ENCODE data around the gene BMP4.

DNA sequence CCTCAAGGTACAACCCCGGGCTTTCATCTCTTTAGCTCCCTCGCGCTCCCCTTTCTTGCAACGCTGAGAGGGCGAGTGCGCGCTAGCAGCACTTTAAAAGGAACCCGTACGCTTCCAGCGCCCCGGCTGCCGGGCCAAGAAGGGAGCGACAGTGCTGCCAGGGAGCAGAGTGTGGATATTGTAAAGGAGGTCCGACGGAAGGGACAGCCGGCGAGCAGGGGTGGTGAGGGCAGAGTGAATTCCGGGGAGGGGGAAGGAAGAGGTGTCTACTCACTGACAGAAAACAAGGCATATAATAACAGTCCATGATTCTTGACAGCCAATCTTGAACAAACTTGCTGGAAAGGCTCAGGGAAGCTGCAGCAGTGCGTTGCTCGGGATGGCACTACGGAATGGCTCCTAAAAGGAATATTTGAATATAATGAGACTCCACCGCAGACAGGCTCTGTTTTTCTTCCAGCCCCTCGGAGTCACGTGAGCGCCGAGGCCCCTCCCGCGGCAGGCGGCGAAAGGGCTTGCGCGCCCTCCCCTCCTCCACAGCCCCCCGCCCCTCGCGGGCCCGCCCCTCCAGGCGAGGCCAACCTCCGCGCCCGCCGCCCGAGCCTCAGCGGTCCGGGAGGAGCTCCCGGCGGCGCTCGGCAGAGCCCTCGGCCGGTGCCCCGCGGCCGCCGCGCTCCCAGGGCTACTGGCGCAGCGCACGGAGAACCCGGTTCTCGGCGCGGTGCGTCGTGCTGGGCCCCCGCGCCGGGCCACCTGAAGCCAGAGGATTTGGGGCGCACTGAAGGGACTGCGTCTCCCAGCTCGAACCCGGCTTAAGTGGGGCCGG is 3.4 kb downstream of the BMP4 start:
- TF ChIP-seq, protein P1, sequence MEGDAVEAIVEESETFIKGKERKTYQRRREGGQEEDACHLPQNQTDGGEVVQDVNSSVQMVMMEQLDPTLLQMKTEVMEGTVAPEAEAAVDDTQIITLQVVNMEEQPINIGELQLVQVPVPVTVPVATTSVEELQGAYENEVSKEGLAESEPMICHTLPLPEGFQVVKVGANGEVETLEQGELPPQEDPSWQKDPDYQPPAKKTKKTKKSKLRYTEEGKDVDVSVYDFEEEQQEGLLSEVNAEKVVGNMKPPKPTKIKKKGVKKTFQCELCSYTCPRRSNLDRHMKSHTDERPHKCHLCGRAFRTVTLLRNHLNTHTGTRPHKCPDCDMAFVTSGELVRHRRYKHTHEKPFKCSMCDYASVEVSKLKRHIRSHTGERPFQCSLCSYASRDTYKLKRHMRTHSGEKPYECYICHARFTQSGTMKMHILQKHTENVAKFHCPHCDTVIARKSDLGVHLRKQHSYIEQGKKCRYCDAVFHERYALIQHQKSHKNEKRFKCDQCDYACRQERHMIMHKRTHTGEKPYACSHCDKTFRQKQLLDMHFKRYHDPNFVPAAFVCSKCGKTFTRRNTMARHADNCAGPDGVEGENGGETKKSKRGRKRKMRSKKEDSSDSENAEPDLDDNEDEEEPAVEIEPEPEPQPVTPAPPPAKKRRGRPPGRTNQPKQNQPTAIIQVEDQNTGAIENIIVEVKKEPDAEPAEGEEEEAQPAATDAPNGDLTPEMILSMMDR (IDR thresholded peaks at IDR 0.05; ENCODE audit: extremely low read depth in 1 of 2, insufficient read depth in 1 of 2, low read depth in 1 of 2, low read length in 2 of 2), result no peak
- TF ChIP-seq EZH2 (IDR thresholded peaks at IDR 0.05; ENCODE audit: borderline replicate concordance, low read depth, low read length, severe bottlenecking) (no peak), POLR2A (IDR thresholded peaks at IDR 0.05; ENCODE audit: low read depth, low read length) (peak; percentile 99), GATA2 (IDR thresholded peaks at IDR 0.05; ENCODE audit: insufficient read depth, insufficient read length, low read depth, low read length) (no peak), POLR2AphosphoS5 (IDR thresholded peaks at IDR 0.05; ENCODE audit: insufficient read depth, low read depth, low read length) (peak; percentile 98)
- TF ChIP-seq, protein P2, sequence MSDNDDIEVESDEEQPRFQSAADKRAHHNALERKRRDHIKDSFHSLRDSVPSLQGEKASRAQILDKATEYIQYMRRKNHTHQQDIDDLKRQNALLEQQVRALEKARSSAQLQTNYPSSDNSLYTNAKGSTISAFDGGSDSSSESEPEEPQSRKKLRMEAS (IDR thresholded peaks at IDR 0.05; ENCODE audit: insufficient read depth, insufficient read length), result peak; percentile 89
